ENCODE measurements around the gene KPNA2.
"Not testable (repeated sequence)": the region's sequence is repeated elsewhere in the genome, so short reads cannot be mapped to it uniquely, and the experiment has no call there.

The KPNA2 gene

DNA sequence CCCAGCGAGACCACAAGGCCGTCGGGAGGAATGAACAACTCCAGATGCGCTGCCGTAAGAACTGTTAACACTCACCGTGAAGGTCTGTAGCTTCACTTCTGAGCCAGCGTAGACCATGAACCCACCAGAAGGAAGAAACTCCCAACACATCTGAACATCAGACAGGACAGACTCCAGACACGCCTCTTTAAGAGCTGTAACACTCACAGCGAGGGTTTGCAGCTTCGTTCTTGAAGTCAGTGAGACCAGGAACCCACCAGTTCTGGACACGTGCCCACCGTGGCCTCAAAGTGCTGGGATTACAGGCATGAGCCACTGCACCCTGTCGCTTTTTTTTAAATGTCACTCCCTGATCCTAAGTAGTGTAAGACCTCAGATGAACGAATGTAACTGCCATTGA, 17.3 kb downstream of the KPNA2 start:
- H3K36me3 ChIP-seq (ENCODE audit: control insufficient read depth, insufficient read depth, low read length) = no peaks in the 10 kb centered on the region
- no peaks in the 10 kb centered on the region for H3K27me3 ChIP-seq (ENCODE audit: control insufficient read depth, insufficient read depth, low read length)
- no peak overlapping the region for H3K4me3 ChIP-seq (ENCODE audit: low read length)
- H3K9me3 ChIP-seq (ENCODE audit: control insufficient read depth, low read length) = no peaks in the 10 kb centered on the region
- H3K4me1 ChIP-seq (ENCODE audit: control insufficient read depth, insufficient read depth, low read length) = no peaks in the 10 kb centered on the region
- H3K9ac ChIP-seq (ENCODE audit: low read length) = no peak overlapping the region

DNA sequence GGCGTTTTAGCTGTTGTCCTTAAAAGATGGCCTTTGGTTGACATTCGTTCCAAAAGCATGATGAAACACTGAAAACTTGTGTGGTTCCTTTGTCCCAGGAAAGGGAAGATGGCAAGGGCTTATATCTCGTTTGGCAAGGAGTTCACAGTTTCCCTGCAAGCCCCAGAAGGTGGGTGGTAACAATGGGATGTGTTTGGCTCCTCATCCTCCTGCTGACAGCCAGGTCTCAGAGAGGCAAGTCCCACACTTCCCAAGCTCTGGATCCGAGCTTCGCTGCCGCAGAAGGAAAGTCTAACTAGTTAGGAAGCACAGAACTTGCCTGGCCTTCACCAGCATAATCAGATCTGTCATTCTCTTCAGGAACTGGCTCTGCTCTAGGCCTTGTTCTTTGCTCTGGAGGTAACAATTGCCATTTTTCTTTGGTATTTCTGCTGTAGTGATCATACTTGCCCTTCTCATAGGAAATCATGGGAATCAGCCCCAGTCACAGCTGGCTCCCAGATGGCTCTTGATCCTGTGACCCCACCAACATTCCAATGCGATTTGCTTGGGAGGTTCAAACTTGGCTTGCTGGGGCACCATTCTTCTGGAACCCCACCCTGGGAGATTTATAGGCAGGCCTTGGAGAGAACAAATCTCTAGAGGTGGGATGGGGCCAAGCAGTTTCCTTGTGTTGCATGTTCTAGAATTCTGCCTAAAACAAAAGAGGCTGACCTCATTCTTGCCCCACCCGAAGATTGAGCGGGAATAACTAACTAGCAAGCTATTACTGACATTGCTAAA, 17.9 kb downstream of the KPNA2 start:
- Histone ChIP-seq H3K4me1 (ENCODE audit: control insufficient read depth, insufficient read depth, low read length) (no peaks in the 10 kb centered on the region), H3K9me3 (ENCODE audit: control insufficient read depth, low read length) (no peaks in the 10 kb centered on the region), H3K4me3 (ENCODE audit: low read length) (no peak overlapping the region), H3K27me3 (ENCODE audit: control insufficient read depth, insufficient read depth, low read length) (no peaks in the 10 kb centered on the region), H3K36me3 (ENCODE audit: control insufficient read depth, insufficient read depth, low read length) (no peaks in the 10 kb centered on the region), H3K9ac (ENCODE audit: low read length) (no peak overlapping the region)

DNA sequence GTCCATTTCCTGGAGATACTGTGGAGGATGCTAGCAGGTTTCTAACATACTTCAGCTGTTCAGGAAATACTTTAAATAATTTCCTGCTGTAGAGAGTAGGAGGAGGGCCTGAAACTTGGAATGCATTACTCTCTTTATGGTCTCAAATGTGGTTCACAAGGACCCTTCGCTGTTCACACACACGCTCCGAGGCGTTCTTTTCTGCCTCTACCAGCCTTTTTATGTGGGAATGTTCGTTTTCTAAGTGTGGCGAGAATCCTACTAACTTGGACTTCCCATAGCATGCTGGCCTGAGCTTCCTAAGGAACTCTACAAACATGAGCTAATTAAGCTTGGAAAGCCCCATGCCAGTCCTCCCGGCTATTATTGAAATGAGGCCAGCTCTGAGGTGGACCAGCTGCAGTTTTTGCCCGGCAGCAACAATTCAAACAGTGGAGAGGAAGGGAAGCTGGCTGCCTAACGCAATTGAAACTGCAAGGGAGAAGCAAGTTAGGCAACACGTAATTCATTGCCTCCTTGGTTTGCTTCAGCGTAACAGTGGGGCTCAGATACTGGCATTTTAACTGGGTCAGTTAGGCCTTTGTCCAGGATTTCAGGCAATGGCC, 18.9 kb downstream of the KPNA2 start:
- no peaks in the 10 kb centered on the region for H3K9me3 ChIP-seq (ENCODE audit: control insufficient read depth, low read length)
- no peaks in the 10 kb centered on the region for H3K36me3 ChIP-seq (ENCODE audit: control insufficient read depth, insufficient read depth, low read length)
- no peak overlapping the region for H3K9ac ChIP-seq (ENCODE audit: low read length)
- no peak overlapping the region for H3K4me3 ChIP-seq (ENCODE audit: low read length)
- H3K4me1 ChIP-seq (ENCODE audit: control insufficient read depth, insufficient read depth, low read length) = no peaks in the 10 kb centered on the region
- no peaks in the 10 kb centered on the region for H3K27me3 ChIP-seq (ENCODE audit: control insufficient read depth, insufficient read depth, low read length)

DNA sequence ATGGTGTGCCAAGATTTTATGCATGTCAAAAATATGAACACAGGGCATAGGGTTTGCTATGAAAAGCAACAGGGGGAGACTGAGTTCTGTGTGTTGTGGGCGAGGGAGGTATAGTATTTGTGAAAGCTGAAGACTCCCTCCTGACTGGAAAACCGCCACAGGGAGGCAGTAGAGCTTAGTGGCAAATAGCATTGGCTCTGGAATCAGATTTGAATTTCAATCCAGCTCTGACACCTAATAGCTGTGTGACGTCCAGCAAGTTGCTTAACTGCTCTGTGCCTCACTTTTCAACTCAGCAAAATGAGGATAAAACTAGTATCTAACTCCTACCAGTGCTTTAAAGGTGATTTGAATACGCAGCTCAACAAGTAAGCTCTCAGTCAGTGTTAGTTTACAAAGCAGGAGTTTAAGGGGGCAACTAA, 22.0 kb downstream of the KPNA2 start:
- H3K9ac ChIP-seq (ENCODE audit: low read length) = no peak overlapping the region
- no peak overlapping the region for H3K4me3 ChIP-seq (ENCODE audit: low read length)
- no peaks in the 10 kb centered on the region for H3K4me1 ChIP-seq (ENCODE audit: control insufficient read depth, insufficient read depth, low read length)
- H3K36me3 ChIP-seq (ENCODE audit: control insufficient read depth, insufficient read depth, low read length) = no peaks in the 10 kb centered on the region
- no peaks in the 10 kb centered on the region for H3K27me3 ChIP-seq (ENCODE audit: control insufficient read depth, insufficient read depth, low read length)
- no peaks in the 10 kb centered on the region for H3K9me3 ChIP-seq (ENCODE audit: control insufficient read depth, low read length)

DNA sequence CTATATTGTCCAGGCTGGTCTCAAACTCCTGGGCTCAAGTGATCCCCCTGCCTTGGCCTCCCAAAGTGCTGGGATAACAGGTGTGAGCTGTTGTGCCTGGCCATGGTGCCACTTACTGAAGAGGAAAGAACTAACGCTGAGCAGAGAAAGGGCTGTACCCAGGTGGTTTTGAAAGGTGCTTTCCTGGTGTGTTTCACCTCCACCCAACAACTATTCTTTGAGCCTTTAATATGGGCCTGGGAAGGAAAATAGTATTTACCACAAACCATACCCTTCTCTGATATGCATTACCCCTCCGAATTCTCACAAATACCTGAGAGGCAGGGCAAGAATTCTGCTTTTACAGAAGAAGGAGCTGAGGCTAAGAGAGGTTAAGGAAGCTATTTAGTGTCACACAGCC, 24.8 kb downstream of the KPNA2 start:
- Histone ChIP-seq H3K27me3 (ENCODE audit: control insufficient read depth, insufficient read depth, low read length) (no peaks in the 10 kb centered on the region), H3K9ac (ENCODE audit: low read length) (no peak overlapping the region), H3K36me3 (ENCODE audit: control insufficient read depth, insufficient read depth, low read length) (no peaks in the 10 kb centered on the region), H3K4me3 (ENCODE audit: low read length) (no peak overlapping the region), H3K9me3 (ENCODE audit: control insufficient read depth, low read length) (no peaks in the 10 kb centered on the region), H3K4me1 (ENCODE audit: control insufficient read depth, insufficient read depth, low read length) (no peaks in the 10 kb centered on the region)

DNA sequence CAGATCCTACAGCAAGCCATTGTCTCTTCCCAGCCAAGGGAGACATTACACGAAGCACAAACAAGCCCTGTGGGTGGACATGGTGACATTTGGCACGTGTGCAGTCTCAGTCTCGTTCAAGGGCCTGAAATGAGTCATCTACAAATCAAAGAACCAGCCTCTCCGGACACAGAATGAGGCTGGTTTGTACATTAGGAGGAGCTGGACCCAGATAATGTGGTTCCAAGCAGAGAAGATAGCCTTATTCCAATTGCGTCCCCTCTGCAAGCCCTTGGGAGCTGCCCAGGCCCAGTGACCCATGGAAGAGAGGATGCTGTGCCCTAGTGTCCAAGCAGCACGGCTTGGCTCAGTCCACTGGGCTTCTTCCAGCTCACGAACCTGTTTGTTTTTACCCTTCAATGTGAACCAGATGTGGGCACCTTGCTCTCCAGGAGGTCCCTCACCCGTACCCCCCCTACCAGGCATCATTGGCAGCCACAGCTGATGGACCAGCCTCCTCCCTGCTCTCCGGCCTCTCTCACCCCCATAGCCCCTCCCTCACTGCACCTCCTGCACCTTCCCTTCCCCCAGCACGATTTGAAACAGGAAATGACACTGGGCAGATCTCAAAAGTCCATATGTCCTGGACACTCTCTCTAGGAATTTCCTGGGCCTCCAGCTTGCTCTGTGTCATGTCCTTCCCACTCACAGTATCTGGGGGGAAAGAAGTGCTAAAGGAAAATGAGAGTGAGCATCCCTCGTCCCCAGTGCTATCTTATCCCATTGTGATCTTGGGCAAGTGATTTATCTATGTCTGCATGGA, 26.2 kb downstream of the KPNA2 start:
- Histone ChIP-seq H3K36me3 (ENCODE audit: control insufficient read depth, insufficient read depth, low read length) (no peaks in the 10 kb centered on the region), H3K9ac (ENCODE audit: low read length) (no peak overlapping the region), H3K9me3 (ENCODE audit: control insufficient read depth, low read length) (no peaks in the 10 kb centered on the region), H3K4me1 (ENCODE audit: control insufficient read depth, insufficient read depth, low read length) (no peaks in the 10 kb centered on the region), H3K4me3 (ENCODE audit: low read length) (no peak overlapping the region), H3K27me3 (ENCODE audit: control insufficient read depth, insufficient read depth, low read length) (no peaks in the 10 kb centered on the region)

DNA sequence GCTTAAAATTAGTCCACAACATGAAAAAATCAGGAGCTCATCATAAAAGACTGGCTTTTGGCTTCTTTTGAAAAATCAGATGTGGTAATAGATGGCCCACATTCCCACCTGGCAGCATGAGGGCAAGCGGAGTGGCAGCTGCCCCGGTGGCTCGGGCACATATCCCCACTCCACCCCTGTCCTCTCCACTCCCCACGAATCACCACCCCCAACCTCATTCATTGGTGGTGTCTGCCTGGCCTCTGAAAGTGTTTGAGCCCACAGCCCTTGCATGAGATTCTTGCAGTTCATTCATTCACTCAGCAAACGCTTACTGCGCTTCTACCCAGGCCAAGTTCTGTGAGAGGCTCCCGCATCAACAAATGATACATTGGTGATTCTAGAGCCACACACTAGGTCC, 29.8 kb downstream of the KPNA2 start:
- H3K4me3 ChIP-seq (ENCODE audit: low read length); H3K9ac ChIP-seq (ENCODE audit: low read length); H3K4me1 ChIP-seq (ENCODE audit: control insufficient read depth, insufficient read depth, low read length); H3K27me3 ChIP-seq (ENCODE audit: control insufficient read depth, insufficient read depth, low read length); H3K36me3 ChIP-seq (ENCODE audit: control insufficient read depth, insufficient read depth, low read length); H3K9me3 ChIP-seq (ENCODE audit: control insufficient read depth, low read length): not testable (repeated sequence)

DNA sequence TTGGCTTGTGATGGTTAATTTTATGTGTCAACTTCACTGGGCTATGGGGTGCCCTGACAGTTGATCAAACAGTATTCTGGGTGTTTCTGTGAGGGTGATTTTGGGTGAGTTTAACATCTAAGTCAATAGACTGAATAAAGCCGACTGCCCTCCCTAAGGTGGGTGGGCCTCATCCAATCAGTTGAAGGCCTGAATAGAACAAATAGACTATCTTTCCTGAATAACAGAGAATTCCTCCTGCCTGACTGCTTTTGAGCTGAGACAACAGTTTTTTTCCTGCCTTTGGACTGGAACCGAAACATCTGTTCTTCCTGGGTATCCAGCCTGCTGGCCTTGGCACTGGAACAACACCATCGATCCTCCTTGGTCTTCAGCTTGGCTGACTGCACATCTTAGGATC, 33.0 kb downstream of the KPNA2 start:
- H3K4me3 ChIP-seq (ENCODE audit: low read length); H3K9ac ChIP-seq (ENCODE audit: low read length); H3K27me3 ChIP-seq (ENCODE audit: control insufficient read depth, insufficient read depth, low read length); H3K36me3 ChIP-seq (ENCODE audit: control insufficient read depth, insufficient read depth, low read length); H3K9me3 ChIP-seq (ENCODE audit: control insufficient read depth, low read length); H3K4me1 ChIP-seq (ENCODE audit: control insufficient read depth, insufficient read depth, low read length): not testable (repeated sequence)

DNA sequence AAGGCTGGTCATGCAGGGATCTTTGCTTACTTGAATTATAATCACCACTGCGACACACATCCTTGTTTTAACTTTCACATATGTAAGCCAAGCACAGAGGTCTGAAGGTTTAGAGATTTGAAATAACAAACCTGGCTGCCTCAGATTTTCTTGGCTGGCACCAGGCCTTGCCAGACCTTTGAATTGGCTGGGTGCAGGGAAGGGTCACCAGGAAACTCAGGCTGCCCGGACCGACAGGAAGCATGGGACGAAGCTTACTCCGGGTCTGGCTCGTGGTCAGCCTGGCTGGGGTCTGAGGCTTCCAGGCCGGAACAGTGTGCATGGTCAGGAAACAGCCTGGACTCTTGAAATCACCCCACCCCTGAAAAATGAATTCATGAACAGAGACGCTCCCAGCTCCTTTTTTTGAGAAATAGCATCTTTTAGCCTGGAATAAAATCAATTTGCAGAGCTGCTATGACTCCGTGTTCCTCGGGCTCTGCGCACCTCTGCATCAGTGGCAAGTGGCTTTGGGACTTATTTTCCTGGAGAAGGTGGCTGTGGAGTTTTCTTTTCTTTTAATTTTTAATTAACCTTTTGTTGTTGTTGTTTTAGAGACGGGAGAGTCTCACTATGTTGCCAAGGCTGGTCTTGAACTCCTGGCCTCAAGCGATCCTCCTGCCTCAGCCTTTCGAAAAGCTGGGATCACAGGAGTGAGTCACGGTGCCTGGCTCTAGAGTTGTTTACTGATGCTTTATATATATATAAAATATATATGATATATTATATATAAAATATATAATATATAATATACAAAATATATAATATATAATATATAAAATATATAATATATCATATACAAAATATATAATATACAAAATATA, 35.3 kb downstream of the KPNA2 start:
- not testable (repeated sequence) for H3K9me3 ChIP-seq (ENCODE audit: control insufficient read depth, low read length); H3K27me3 ChIP-seq (ENCODE audit: control insufficient read depth, insufficient read depth, low read length); H3K36me3 ChIP-seq (ENCODE audit: control insufficient read depth, insufficient read depth, low read length); H3K4me1 ChIP-seq (ENCODE audit: control insufficient read depth, insufficient read depth, low read length); H3K9ac ChIP-seq (ENCODE audit: low read length); H3K4me3 ChIP-seq (ENCODE audit: low read length)

DNA sequence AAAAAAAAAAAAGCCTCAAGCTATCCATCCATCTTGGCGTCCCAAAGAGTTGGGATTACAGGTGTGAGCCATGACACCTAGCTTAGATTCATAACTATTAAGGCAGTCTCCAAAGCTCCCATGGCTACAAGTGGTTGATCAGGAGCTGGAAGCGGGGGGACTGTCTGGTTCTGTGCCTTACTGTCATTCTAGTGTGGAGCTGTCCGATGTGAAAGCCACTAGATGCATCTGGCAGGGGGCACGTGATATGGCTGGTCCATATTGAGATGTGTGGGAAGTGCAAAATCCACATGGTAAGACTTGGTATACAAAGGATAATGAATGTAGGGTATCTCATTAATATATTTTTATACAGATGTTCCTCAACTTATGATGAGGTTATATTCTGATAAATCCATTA, 38.7 kb downstream of the KPNA2 start:
- no peak overlapping the region for H3K9ac ChIP-seq (ENCODE audit: low read length)
- H3K36me3 ChIP-seq (ENCODE audit: control insufficient read depth, insufficient read depth, low read length) = no peaks in the 10 kb centered on the region
- H3K27me3 ChIP-seq (ENCODE audit: control insufficient read depth, insufficient read depth, low read length) = no peaks in the 10 kb centered on the region
- no peak overlapping the region for H3K4me3 ChIP-seq (ENCODE audit: low read length)
- no peaks in the 10 kb centered on the region for H3K9me3 ChIP-seq (ENCODE audit: control insufficient read depth, low read length)
- no peaks in the 10 kb centered on the region for H3K4me1 ChIP-seq (ENCODE audit: control insufficient read depth, insufficient read depth, low read length)

DNA sequence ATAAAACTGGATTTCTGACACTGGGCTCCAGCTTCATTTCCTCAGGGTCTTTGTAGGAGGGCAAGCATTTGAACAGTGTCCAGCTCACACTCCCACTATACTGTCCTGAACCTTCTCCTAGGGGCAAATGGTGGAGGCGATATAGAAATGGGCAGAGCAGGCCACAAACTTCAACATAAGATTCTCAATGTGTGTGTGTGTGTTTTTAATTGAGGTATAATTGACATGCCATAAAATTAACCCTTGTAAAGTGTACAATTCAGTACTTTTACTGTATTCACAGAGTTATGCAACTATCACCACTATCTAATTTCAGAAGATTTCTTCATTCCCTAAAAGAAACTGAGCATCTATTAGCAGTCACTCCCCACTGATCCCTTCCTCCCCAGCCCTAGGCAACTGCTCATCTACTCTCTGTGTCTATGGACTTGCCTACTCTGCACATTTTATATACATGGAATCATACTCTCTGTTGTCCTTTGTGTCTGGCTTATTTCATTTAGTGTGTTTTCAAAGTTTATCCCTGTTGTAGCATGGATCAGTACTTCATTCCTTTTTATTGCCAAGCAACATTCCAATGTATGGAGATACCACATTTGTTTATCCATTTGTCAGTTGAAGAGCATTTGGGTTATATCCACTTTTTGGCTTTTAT, 40.5 kb downstream of the KPNA2 start:
- H3K9ac ChIP-seq (ENCODE audit: low read length); H3K9me3 ChIP-seq (ENCODE audit: control insufficient read depth, low read length); H3K4me3 ChIP-seq (ENCODE audit: low read length); H3K27me3 ChIP-seq (ENCODE audit: control insufficient read depth, insufficient read depth, low read length); H3K4me1 ChIP-seq (ENCODE audit: control insufficient read depth, insufficient read depth, low read length); H3K36me3 ChIP-seq (ENCODE audit: control insufficient read depth, insufficient read depth, low read length): not testable (repeated sequence)
